GM19239 (cell line): ENCODE data around the gene ZNF354B.
"Not testable (repeated sequence)": the region's sequence is repeated elsewhere in the genome, so short reads cannot be mapped to it uniquely, and the experiment has no call there.

Experiments used
- DNase-seq: peaks from one replicate; pipeline ENCODE4 v3.0.0; 2011; ENCODE audit warnings: low spot score; ENCODE audit not compliant: insufficient read length
- FAIRE-seq: peaks from 2 replicates; lab custom pipeline; 2011; peaks lifted over from hg19 to GRCh38; lab: Jason Lieb, UNC

The ZNF354B gene

GRCh38 chr5:178872302-178872701, 12.5 kb downstream of the ZNF354B start:
- FAIRE-seq, result no peak
- DNase-seq, result no peak

DNA sequence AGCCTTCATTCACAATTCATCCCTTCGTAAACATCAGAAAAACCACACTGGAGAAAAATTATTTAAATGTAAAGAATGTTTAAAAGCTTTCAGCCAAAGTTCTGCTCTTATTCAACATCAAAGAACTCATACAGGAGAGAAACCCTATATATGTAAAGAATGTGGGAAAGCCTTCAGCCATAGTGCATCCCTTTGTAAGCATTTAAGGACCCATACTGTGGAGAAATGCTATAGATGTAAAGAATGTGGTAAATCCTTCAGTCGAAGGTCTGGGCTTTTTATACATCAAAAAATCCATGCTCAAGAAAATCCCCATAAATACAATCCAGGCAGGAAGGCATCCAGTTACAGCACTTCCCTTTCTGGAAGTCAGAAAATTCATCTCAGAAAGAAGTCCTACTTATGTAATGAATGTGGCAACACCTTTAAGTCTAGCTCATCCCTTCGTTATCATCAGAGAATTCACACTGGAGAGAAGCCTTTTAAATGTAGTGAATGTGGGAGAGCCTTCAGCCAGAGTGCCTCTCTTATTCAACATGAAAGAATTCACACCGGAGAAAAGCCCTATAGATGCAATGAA, 23.5 kb downstream of the ZNF354B start:
- FAIRE-seq, DNase-seq: not testable (repeated sequence)

- FAIRE-seq (no peak), DNase-seq (no peak)
Measured at GRCh38 chr5:178883815-178884430, 24.2 kb downstream of the ZNF354B start.

- no peak for DNase-seq
- FAIRE-seq, result no peak
Measured at GRCh38 chr5:178895615-178896571, 36.1 kb downstream of the ZNF354B start, which contains the start of gene ZFP2. Gene ZFP2 (plus strand): TSS chr5:178895913. CDS start chr5:178931314, 35,401 bp downstream.

- FAIRE-seq (no peak), DNase-seq (no peak)
Measured at GRCh38 chr5:178899289-178899688, 39.5 kb downstream of the ZNF354B start.

DNA sequence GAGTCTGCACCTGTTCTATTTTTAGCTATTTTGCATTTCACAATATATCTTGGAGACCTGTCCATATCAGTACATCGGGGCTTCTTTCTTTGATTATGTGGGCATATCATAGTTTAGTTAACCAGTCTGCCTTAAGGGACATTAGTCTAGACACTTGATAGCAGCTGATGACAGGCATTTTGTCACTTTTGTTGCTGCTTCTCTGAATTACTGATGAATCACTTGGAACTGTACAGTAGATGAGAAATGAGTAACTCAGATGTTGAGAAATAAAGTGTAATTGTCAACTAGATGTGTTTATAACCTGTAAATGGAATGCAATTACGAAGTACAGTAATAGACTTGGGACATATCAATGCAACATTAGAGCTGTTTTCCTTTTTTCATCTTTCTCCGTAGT, 43.1 kb downstream of the ZNF354B start:
- no peak for FAIRE-seq
- no peak for DNase-seq

GRCh38 chr5:178931846-178932760, 72.3 kb downstream of the ZNF354B start:
- DNase-seq (no peak), FAIRE-seq (no peak)
